Vagina (tissue), 2 donors: ENCODE measurements around the gene MYO10. TPM values are rescaled to one million over a fixed set of nuclear protein-coding genes. Genes with fewer than 3 reads are reported as not detected.

Experiments used
- DNase-seq, 2 donors: peaks; one replicate each; pipeline ENCODE4 v3.0.0-alpha.2; 2017; ENCODE audit errors: extremely low spot score in 2 of 2
- H3K27ac ChIP-seq: fragments of 200-600 bp; sonication (generic); one replicate; pipeline ENCODE4 v1.5.1; 2019
- H3K27me3 ChIP-seq: fragments of 200-600 bp; sonication (generic); one replicate; pipeline ENCODE4 v1.5.1; 2019
- H3K36me3 ChIP-seq, 2 donors: fragments of 200-600 bp; sonication (generic); one replicate each; pipeline ENCODE4 v1.5.1; 2017 to 2019
- H3K4me1 ChIP-seq: fragments of 200-600 bp; sonication (generic); one replicate; pipeline ENCODE4 v1.5.1; 2019
- H3K4me3 ChIP-seq, 2 donors: fragments of 200-600 bp; sonication (generic); 1 replicate in 1 of 2; 2 replicates in 1 of 2; pipeline ENCODE4 v1.5.1; 2016 to 2019
- H3K9me3 ChIP-seq: fragments of 200-600 bp; sonication (generic); one replicate; pipeline ENCODE4 v1.5.1; 2019
- POLR2A ChIP-seq, 2 donors: fragments of 450-650 bp; IDR thresholded peaks; one replicate each; pipeline ENCODE4 v1.6.1; 2017; ENCODE audit warnings: antibody characterized with exemption in 2 of 2, mild to moderate bottlenecking in 2 of 2, moderate library complexity in 2 of 2
- POLR2AphosphoS5 ChIP-seq, 2 donors: sonication (generic); formaldehyde crosslinking; IDR thresholded peaks; one replicate each; pipeline ENCODE4 v1.9.0; 2017; ENCODE audit warnings: antibody characterized with exemption in 2 of 2, mild to moderate bottlenecking in 2 of 2, low read depth in 1 of 2; ENCODE audit not compliant: insufficient read depth in 1 of 2
- intact Hi-C: fragments of 100-400 bp; cut with DNase I; formaldehyde crosslinking; loops from one replicate; pipeline ENCODE4 v1.15.1; 2023
- total RNA-seq: library from RNA; depleted of rRNA; stranded (reverse); fragments of >200 nt; gene quantifications from one replicate; pipeline ENCODE4 v1.2.3, GENCODE V29; 2016
- TF ChIP-seq, protein P1 (sequence below), 3 experiments: fragments of 450-650 bp in 2 of 3; fragments of 200-600 bp in 1 of 3; sonication (generic) in 1 of 3; IDR thresholded peaks; one replicate each; pipeline ENCODE4 v1.5.1; 2017 to 2019; ENCODE audit warnings: antibody characterized with exemption in 3 of 3, mild to moderate bottlenecking in 2 of 3, moderate library complexity in 2 of 3

MYO10 gene
- total RNA-seq, 1 donor from 2014 or later: 22.1 TPM

- Histone ChIP-seq H3K27ac (peak overlapping the region; percentile 62), H3K4me3 (no peak overlapping the region), H3K27me3 (no peaks in the 10 kb centered on the region), H3K4me1 (peaks cover 18% of the 10 kb centered on the region), H3K36me3 (no peaks in the 10 kb centered on the region), H3K9me3 (no peaks in the 10 kb centered on the region)
- TF ChIP-seq POLR2AphosphoS5 (IDR thresholded peaks at IDR 0.05; ENCODE audit: insufficient read depth in 1 of 2, low read depth in 1 of 2): peak in 1 of 2 donors; percentile 16
- TF ChIP-seq POLR2A (IDR thresholded peaks at IDR 0.05): no peak
- no peak for DNase-seq
- intact Hi-C loops: no loop called here
Observed at GRCh38 chr5:16869821-16870796, 66.0 kb downstream of the MYO10 start.

GRCh38 chr5:16867577-16867953 lies 68.5 kb downstream of the MYO10 start:
- TF ChIP-seq POLR2A (IDR thresholded peaks at IDR 0.05): no peak
- TF ChIP-seq, protein P1, sequence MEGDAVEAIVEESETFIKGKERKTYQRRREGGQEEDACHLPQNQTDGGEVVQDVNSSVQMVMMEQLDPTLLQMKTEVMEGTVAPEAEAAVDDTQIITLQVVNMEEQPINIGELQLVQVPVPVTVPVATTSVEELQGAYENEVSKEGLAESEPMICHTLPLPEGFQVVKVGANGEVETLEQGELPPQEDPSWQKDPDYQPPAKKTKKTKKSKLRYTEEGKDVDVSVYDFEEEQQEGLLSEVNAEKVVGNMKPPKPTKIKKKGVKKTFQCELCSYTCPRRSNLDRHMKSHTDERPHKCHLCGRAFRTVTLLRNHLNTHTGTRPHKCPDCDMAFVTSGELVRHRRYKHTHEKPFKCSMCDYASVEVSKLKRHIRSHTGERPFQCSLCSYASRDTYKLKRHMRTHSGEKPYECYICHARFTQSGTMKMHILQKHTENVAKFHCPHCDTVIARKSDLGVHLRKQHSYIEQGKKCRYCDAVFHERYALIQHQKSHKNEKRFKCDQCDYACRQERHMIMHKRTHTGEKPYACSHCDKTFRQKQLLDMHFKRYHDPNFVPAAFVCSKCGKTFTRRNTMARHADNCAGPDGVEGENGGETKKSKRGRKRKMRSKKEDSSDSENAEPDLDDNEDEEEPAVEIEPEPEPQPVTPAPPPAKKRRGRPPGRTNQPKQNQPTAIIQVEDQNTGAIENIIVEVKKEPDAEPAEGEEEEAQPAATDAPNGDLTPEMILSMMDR (IDR thresholded peaks at IDR 0.05): no peak
- intact Hi-C loops: no loop called here
- H3K36me3 ChIP-seq: no peaks in the 10 kb centered on the region
- H3K27me3 ChIP-seq: no peaks in the 10 kb centered on the region
- H3K27ac ChIP-seq: no peak overlapping the region
- H3K9me3 ChIP-seq: no peaks in the 10 kb centered on the region
- DNase-seq: no peak
- H3K4me1 ChIP-seq: peaks cover 34% of the 10 kb centered on the region
- H3K4me3 ChIP-seq: no peak overlapping the region

GRCh38 chr5:16866795-16867576 lies 69.1 kb downstream of the MYO10 start:
- TF ChIP-seq POLR2A (IDR thresholded peaks at IDR 0.05) (no peak), POLR2AphosphoS5 (IDR thresholded peaks at IDR 0.05; ENCODE audit: insufficient read depth in 1 of 2, low read depth in 1 of 2) (no peak)
- TF ChIP-seq, protein P1 (IDR thresholded peaks at IDR 0.05): no peak
- H3K36me3 ChIP-seq: no peaks in the 10 kb centered on the region
- no peak for DNase-seq
- no peak overlapping the region for H3K4me3 ChIP-seq
- peak overlapping the region; percentile 4 for H3K27ac ChIP-seq
- peaks cover 34% of the 10 kb centered on the region for H3K4me1 ChIP-seq
- H3K27me3 ChIP-seq: no peaks in the 10 kb centered on the region
- intact Hi-C loops: no loop called here
- no peaks in the 10 kb centered on the region for H3K9me3 ChIP-seq

DNA sequence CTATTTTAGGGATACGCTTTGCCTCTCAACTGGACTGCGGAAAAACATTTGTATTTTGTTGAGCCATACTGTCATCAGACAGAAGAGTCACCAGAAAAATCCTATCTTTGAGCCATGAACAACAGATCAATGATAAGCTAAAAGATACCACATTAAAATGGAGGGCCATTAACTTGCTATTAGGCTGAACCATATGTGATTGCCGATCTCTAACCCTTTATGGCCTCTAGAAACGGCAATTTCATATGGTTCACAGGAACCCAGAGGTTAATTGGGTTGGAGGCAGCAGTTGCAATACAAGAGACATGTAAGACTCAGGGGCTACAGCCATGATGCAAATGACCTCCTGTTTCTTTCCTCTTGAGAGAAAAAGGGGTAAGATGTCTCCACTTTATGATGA lies 69.8 kb downstream of the MYO10 start:
- H3K9me3 ChIP-seq: no peaks in the 10 kb centered on the region
- H3K4me3 ChIP-seq: no peak overlapping the region
- intact Hi-C loops: no loop called here
- H3K36me3 ChIP-seq: no peaks in the 10 kb centered on the region
- peaks cover 32% of the 10 kb centered on the region for H3K4me1 ChIP-seq
- no peak for TF ChIP-seq POLR2A (IDR thresholded peaks at IDR 0.05)
- no peak overlapping the region for H3K27ac ChIP-seq
- H3K27me3 ChIP-seq: no peaks in the 10 kb centered on the region
- no peak for DNase-seq

DNA sequence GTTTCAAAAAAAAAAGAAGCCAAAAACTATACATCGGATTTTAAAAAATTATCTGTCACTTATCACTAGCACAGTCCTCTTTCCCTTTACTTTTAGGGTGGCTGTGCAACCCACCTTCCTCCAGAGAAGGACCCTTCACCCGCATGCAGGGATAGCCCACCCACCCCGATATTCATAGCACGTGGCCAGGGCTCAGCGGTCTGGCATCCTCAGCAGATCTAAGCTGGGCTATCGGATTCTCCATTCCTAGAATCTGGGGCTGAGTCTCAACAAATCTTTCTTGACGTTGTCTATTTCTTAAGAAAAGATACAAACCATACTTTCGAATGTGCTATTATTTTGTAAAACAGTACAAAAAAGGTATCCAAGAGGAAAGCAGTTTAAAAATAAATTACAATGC lies 70.9 kb downstream of the MYO10 start:
- no peak for DNase-seq
- Histone ChIP-seq H3K4me1 (peaks cover 21% of the 10 kb centered on the region), H3K27me3 (no peaks in the 10 kb centered on the region), H3K4me3 (no peak overlapping the region), H3K9me3 (no peaks in the 10 kb centered on the region), H3K27ac (no peak overlapping the region), H3K36me3 (no peaks in the 10 kb centered on the region)
- intact Hi-C loops: no loop called here
- TF ChIP-seq, protein P1 (IDR thresholded peaks at IDR 0.05): no peak
- TF ChIP-seq POLR2AphosphoS5 (IDR thresholded peaks at IDR 0.05; ENCODE audit: insufficient read depth in 1 of 2, low read depth in 1 of 2): no peak
- TF ChIP-seq POLR2A (IDR thresholded peaks at IDR 0.05): no peak
